ENCODE results near the gene ARHGEF37. TPM values are rescaled to one million over a fixed set of nuclear protein-coding genes. Genes with fewer than 3 reads are reported as not detected.
"Not testable (repeated sequence)": the region's sequence is repeated elsewhere in the genome, so short reads cannot be mapped to it uniquely, and the experiment has no call there.

Gene ARHGEF37
- total RNA-seq, 1 experiment from 2014 or later, result 16.1 TPM

- intact Hi-C loops (cut with micrococcal nuclease; ENCODE audit: unreplicated experiment), result loop anchor here (5.0 to 10.0 kb wide), 3 partner anchors 58 to 295 kb away; no protein-coding TSS in a partner anchor
- H3K9me3 Mint-ChIP-seq (ENCODE audit: low read depth, unreplicated experiment), result no peaks in the 10 kb centered on the region
- H3K36me3 Mint-ChIP-seq (ENCODE audit: insufficient read depth, unreplicated experiment), result peaks cover 14% of the 10 kb centered on the region
- DNase-seq, result no peak
- no peak for TF ChIP-seq CTCF (IDR thresholded peaks at IDR 0.05; ENCODE audit: unreplicated experiment)
- peaks cover 30% of the 10 kb centered on the region for H3K4me1 Mint-ChIP-seq (ENCODE audit: low read depth, unreplicated experiment)
- no peak overlapping the region for H3K4me3 Mint-ChIP-seq (ENCODE audit: low read depth, unreplicated experiment)
- no peaks in the 10 kb centered on the region for H3K27me3 Mint-ChIP-seq (ENCODE audit: unreplicated experiment)
- no TSS peak for BruUV-seq (replicated peaks)
- CTCF ChIA-PET, result no interaction called here
- no peak overlapping the region for H3K27ac Mint-ChIP-seq (ENCODE audit: unreplicated experiment)
Observed at GRCh38 chr5:149559706-149560105, 21.6 kb upstream of the ARHGEF37 start.

- Mint-ChIP-seq H3K27me3 (ENCODE audit: unreplicated experiment) (no peaks in the 10 kb centered on the region), H3K9me3 (ENCODE audit: low read depth, unreplicated experiment) (no peaks in the 10 kb centered on the region), H3K4me1 (ENCODE audit: low read depth, unreplicated experiment) (peaks cover 36% of the 10 kb centered on the region), H3K36me3 (ENCODE audit: insufficient read depth, unreplicated experiment) (peaks cover 14% of the 10 kb centered on the region), H3K27ac (ENCODE audit: unreplicated experiment) (peak overlapping the region; percentile 87), H3K4me3 (ENCODE audit: low read depth, unreplicated experiment) (peak overlapping the region; percentile 63)
- no peak for TF ChIP-seq CTCF (IDR thresholded peaks at IDR 0.05; ENCODE audit: unreplicated experiment)
- intact Hi-C loops (cut with micrococcal nuclease; ENCODE audit: unreplicated experiment), result loop anchor here (5.0 to 10.0 kb wide), 3 partner anchors 55 to 297 kb away; no protein-coding TSS in a partner anchor
- CTCF ChIA-PET, result interaction anchor here (0.5 to 1.8 kb wide), 9 partner anchors 10 to 836 kb away, joined by 3 to 9 read pairs (median 4); partner anchors contain the start of gene CSNK1A1
- no TSS peak for BruUV-seq (replicated peaks)
- peak; percentile 37 for DNase-seq
Observed at GRCh38 chr5:149561848-149562247, 19.4 kb upstream of the ARHGEF37 start.

DNA sequence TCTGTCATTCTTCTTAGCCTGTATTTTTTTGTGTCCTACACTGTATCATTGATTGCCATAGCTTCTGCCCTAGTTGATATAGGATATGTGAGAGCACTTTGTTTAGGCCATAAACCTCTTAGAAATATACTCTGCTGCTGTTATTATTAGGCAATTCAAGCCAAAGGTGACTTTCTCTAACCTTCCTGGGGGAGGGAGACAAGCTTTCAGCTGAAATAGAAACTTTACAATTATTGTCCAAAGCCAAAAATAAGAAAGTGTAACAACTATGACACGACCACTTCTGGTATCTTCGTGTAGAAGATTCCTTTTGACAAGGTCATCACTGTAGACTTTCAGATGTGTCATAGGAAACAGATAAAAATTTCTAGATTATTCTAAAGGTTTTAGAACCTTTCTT, 17.8 kb upstream of the ARHGEF37 start:
- Mint-ChIP-seq H3K9me3 (ENCODE audit: low read depth, unreplicated experiment) (no peaks in the 10 kb centered on the region), H3K4me1 (ENCODE audit: low read depth, unreplicated experiment) (peaks cover 36% of the 10 kb centered on the region), H3K27me3 (ENCODE audit: unreplicated experiment) (no peaks in the 10 kb centered on the region), H3K4me3 (ENCODE audit: low read depth, unreplicated experiment) (peak overlapping the region; percentile 7), H3K36me3 (ENCODE audit: insufficient read depth, unreplicated experiment) (peaks cover 14% of the 10 kb centered on the region), H3K27ac (ENCODE audit: unreplicated experiment) (peak overlapping the region; percentile 87)
- CTCF ChIA-PET, result interaction anchor here (1.0 to 1.8 kb wide), 12 partner anchors 12 to 196 kb away, joined by 3 to 11 read pairs (median 4); partner anchors contain the start of genes CSNK1A1 and IL17B
- BruUV-seq (replicated peaks), result no TSS peak
- intact Hi-C loops (cut with micrococcal nuclease; ENCODE audit: unreplicated experiment), result loop anchor here (5.0 to 10.0 kb wide), 3 partner anchors 54 to 299 kb away; no protein-coding TSS in a partner anchor
- TF ChIP-seq CTCF (IDR thresholded peaks at IDR 0.05; ENCODE audit: unreplicated experiment), result no peak
- no peak for DNase-seq

- CTCF ChIA-PET, result interaction anchor here (0.7 to 1.4 kb wide), 6 partner anchors 17 to 214 kb away, joined by 3 to 8 read pairs (median 5); partner anchors contain the start of gene ARHGEF37
- intact Hi-C loops (cut with micrococcal nuclease; ENCODE audit: unreplicated experiment), result loop anchor here (1.0 to 10.0 kb wide), 6 partner anchors 53 to 300 kb away; no protein-coding TSS in a partner anchor
- H3K9me3 Mint-ChIP-seq (ENCODE audit: low read depth, unreplicated experiment); BruUV-seq (replicated peaks); H3K4me3 Mint-ChIP-seq (ENCODE audit: low read depth, unreplicated experiment); H3K27me3 Mint-ChIP-seq (ENCODE audit: unreplicated experiment): not testable (repeated sequence)
- TF ChIP-seq CTCF (IDR thresholded peaks at IDR 0.05; ENCODE audit: unreplicated experiment), result peak; percentile 66
- peak overlapping the region; percentile 40 for H3K27ac Mint-ChIP-seq (ENCODE audit: unreplicated experiment)
- peaks cover 14% of the 10 kb centered on the region for H3K36me3 Mint-ChIP-seq (ENCODE audit: insufficient read depth, unreplicated experiment)
- peak; percentile 42 for DNase-seq
- peaks cover 36% of the 10 kb centered on the region for H3K4me1 Mint-ChIP-seq (ENCODE audit: low read depth, unreplicated experiment)
Observed at GRCh38 chr5:149564542-149565140, 16.7 kb upstream of the ARHGEF37 start.

All from Calu3 (cell line).